Lung (tissue), 12 donors: ENCODE data around the gene PRKAA1. TPM values are rescaled to one million over a fixed set of nuclear protein-coding genes. Genes with fewer than 3 reads are reported as not detected.

ENCODE experiments used
- ATAC-seq: fragments of 200-7000 bp; cut with Tn5 transposase; one replicate; pipeline ENCODE4 v1.9.1; 2020; ENCODE audit warnings: moderate number of reproducible peaks; ENCODE audit not compliant: insufficient read depth, low FRiP score
- DNase-seq, 3 donors: peaks; one replicate each; pipeline ENCODE4 v3.0.0-alpha.2; 2013 to 2017
- H3K27ac ChIP-seq, 2 donors: one replicate each; pipeline ENCODE4 v1.5.1; 2013; ENCODE audit warnings: mild to moderate bottlenecking in 2 of 2, moderate library complexity in 2 of 2, control low read depth in 1 of 2, inconsistent platforms in 1 of 2, low read depth in 1 of 2, low read length in 1 of 2
- H3K27me3 ChIP-seq, 3 donors: one replicate each; pipeline ENCODE4 v1.5.1; 2013; ENCODE audit warnings: low read length in 2 of 3; ENCODE audit not compliant: control insufficient read depth in 3 of 3, insufficient read depth in 3 of 3
- H3K36me3 ChIP-seq, 4 donors: one replicate each; pipeline ENCODE4 v1.5.1; 2013; ENCODE audit warnings: low read length in 4 of 4, mild to moderate bottlenecking in 1 of 4, moderate library complexity in 1 of 4; ENCODE audit not compliant: control insufficient read depth in 4 of 4, insufficient read depth in 4 of 4
- H3K4me1 ChIP-seq, 5 donors: one replicate each; pipeline ENCODE4 v1.5.1; 2013; ENCODE audit warnings: low read length in 5 of 5, mild to moderate bottlenecking in 2 of 5, moderate library complexity in 1 of 5; ENCODE audit not compliant: control insufficient read depth in 5 of 5, insufficient read depth in 5 of 5
- H3K4me3 ChIP-seq: one replicate; pipeline ENCODE4 v1.5.1; 2013; ENCODE audit warnings: mild to moderate bottlenecking, control low read depth, moderate library complexity
- H3K9ac ChIP-seq, 2 donors: one replicate each; pipeline ENCODE4 v1.5.1; 2013; ENCODE audit warnings: low read length in 2 of 2, control low read depth in 1 of 2; ENCODE audit not compliant: insufficient read depth in 1 of 2
- H3K9me3 ChIP-seq, 4 donors: one replicate each; pipeline ENCODE4 v1.5.1; 2013; ENCODE audit warnings: low read length in 3 of 4, mild to moderate bottlenecking in 1 of 4, moderate library complexity in 1 of 4; ENCODE audit not compliant: control insufficient read depth in 4 of 4, insufficient read depth in 3 of 4
- CTCF ChIP-seq: IDR thresholded peaks from 2 replicates; pipeline ENCODE4 v1.5.1; 2012; ENCODE audit warnings: mild to moderate bottlenecking; ENCODE audit errors: control extremely low read depth, extremely low read depth
- WGBS, 2 donors: extraction: QIAGEN DNeasy Blood & Tissue Kit; methylation state at CpG; one replicate each; pipeline ENCODE4 v1.1.7; 2013; 5-methylcytosine and 5-hydroxymethylcytosine counted together
- polyA plus RNA-seq, 2 donors: library from polyadenylated mRNA; stranded (reverse); fragments of 200-250 nt; gene quantifications; one replicate each; pipeline ENCODE4 v1.2.1, GENCODE V29; 2013
- total RNA-seq, 2 donors: library from RNA; depleted of rRNA in 1 of 2; stranded (reverse); fragments of >200 nt in 1 of 2; gene quantifications; one replicate each; pipeline ENCODE4 v1.2.1, GENCODE V29; 2014 to 2021
- donor health status: control.
- donor health status: control.
- donor health status: Bipolar disorder and iron deficiency.
- donor health status: healthy.
- donor health status: DM: yes; HTN: yes; CAD: no.

The PRKAA1 gene
- total and polyA plus RNA-seq, 4 donors, result 24.5 to 113 (median 56.6) TPM

- ATAC-seq (no peak), DNase-seq (no peak)
- Histone ChIP-seq H3K36me3 (peaks cover 7 to 24% (median 17%) of the 10 kb centered on the region in 4 donors), H3K27me3 (no peaks in the 10 kb centered on the region), H3K27ac (no peak overlapping the region), H3K4me3 (no peak overlapping the region), H3K9me3 (peaks cover 0 to 5% (median under 1%) of the 10 kb centered on the region in 4 donors), H3K4me1 (peaks cover 0 to 17% (median 0%) of the 10 kb centered on the region in 5 donors), H3K9ac (no peak overlapping the region)
- 70 to 83% methylated on average over 2 of the region's 2 CpGs for WGBS, 2 donors
- no peak for TF ChIP-seq CTCF
These were observed 54.4 kb downstream of the PRKAA1 start for GRCh38 chr5:40743771-40744170.

- Histone ChIP-seq H3K4me1 (peaks cover 0 to 23% (median 15%) of the 10 kb centered on the region in 5 donors), H3K9ac (no peak overlapping the region), H3K9me3 (peaks cover 0 to 5% (median under 1%) of the 10 kb centered on the region in 4 donors), H3K27ac (no peak overlapping the region), H3K4me3 (no peak overlapping the region), H3K36me3 (peaks cover 7 to 21% (median 13%) of the 10 kb centered on the region in 4 donors), H3K27me3 (no peaks in the 10 kb centered on the region)
- no peak for TF ChIP-seq CTCF
- ATAC-seq, result no peak
- no peak for DNase-seq
These were observed 59.7 kb downstream of the PRKAA1 start for GRCh38 chr5:40738502-40738901.

GRCh38 chr5:40736103-40736875 is 61.9 kb downstream of the PRKAA1 start:
- DNase-seq (peak in 2 of 3 donors; percentile 81 to 82), ATAC-seq (no peak)
- Histone ChIP-seq H3K4me3 (no peak overlapping the region), H3K4me1 (peaks cover 0 to 24% (median 18%) of the 10 kb centered on the region in 5 donors), H3K9ac (no peak overlapping the region), H3K36me3 (peaks cover 1 to 17% (median 11%) of the 10 kb centered on the region in 4 donors), H3K9me3 (peaks cover 0 to 5% (median under 1%) of the 10 kb centered on the region in 4 donors), H3K27me3 (no peaks in the 10 kb centered on the region), H3K27ac (no peak overlapping the region)
- peak; percentile 52 for TF ChIP-seq CTCF
- 12 to 18% methylated on average over 1 of the region's 1 CpG for WGBS, 2 donors
